Measurements from ENCODE around the gene GPNMB.
"Not testable (repeated sequence)": the region's sequence is repeated elsewhere in the genome, so short reads cannot be mapped to it uniquely, and the experiment has no call there.

GPNMB gene

GRCh38 chr7:23214938-23215337 is 31.6 kb upstream of the GPNMB start:
- Histone ChIP-seq H3K9ac (ENCODE audit: low read depth, low read length) (no peak overlapping the region), H3K4me1 (ENCODE audit: insufficient read depth, low read length) (no peaks in the 10 kb centered on the region), H3K36me3 (ENCODE audit: insufficient read depth, low read length) (no peaks in the 10 kb centered on the region), H3K9me3 (ENCODE audit: control insufficient read depth, insufficient read depth, low read length) (no peaks in the 10 kb centered on the region)

- Histone ChIP-seq H3K4me1 (ENCODE audit: insufficient read depth, low read length) (peaks cover 7% of the 10 kb centered on the region), H3K36me3 (ENCODE audit: insufficient read depth, low read length) (no peaks in the 10 kb centered on the region), H3K9ac (ENCODE audit: low read depth, low read length) (no peak overlapping the region), H3K9me3 (ENCODE audit: control insufficient read depth, insufficient read depth, low read length) (no peaks in the 10 kb centered on the region)
Observed at GRCh38 chr7:23216021-23216420, 30.6 kb upstream of the GPNMB start.

GRCh38 chr7:23218196-23218595 is 28.4 kb upstream of the GPNMB start:
- Histone ChIP-seq H3K36me3 (ENCODE audit: insufficient read depth, low read length) (no peaks in the 10 kb centered on the region), H3K9ac (ENCODE audit: low read depth, low read length) (no peak overlapping the region), H3K4me1 (ENCODE audit: insufficient read depth, low read length) (peaks cover 8% of the 10 kb centered on the region), H3K9me3 (ENCODE audit: control insufficient read depth, insufficient read depth, low read length) (no peaks in the 10 kb centered on the region)

- Histone ChIP-seq H3K9ac (ENCODE audit: low read depth, low read length) (no peak overlapping the region), H3K36me3 (ENCODE audit: insufficient read depth, low read length) (no peaks in the 10 kb centered on the region), H3K9me3 (ENCODE audit: control insufficient read depth, insufficient read depth, low read length) (no peaks in the 10 kb centered on the region), H3K4me1 (ENCODE audit: insufficient read depth, low read length) (peaks cover 8% of the 10 kb centered on the region)
Observed at GRCh38 chr7:23220690-23221305, 25.8 kb upstream of the GPNMB start.

- peaks cover 8% of the 10 kb centered on the region for H3K4me1 ChIP-seq (ENCODE audit: insufficient read depth, low read length)
- no peaks in the 10 kb centered on the region for H3K9me3 ChIP-seq (ENCODE audit: control insufficient read depth, insufficient read depth, low read length)
Observed at GRCh38 chr7:23222439-23223030, 24.0 kb upstream of the GPNMB start.

GRCh38 chr7:23224364-23224763 is 22.2 kb upstream of the GPNMB start:
- not testable (repeated sequence) for H3K9me3 ChIP-seq (ENCODE audit: control insufficient read depth, insufficient read depth, low read length); H3K36me3 ChIP-seq (ENCODE audit: insufficient read depth, low read length); H3K9ac ChIP-seq (ENCODE audit: low read depth, low read length); H3K4me1 ChIP-seq (ENCODE audit: insufficient read depth, low read length)

More at GRCh38 chr7:23222439-23223030, 24.0 kb upstream of the GPNMB start:
- H3K36me3 ChIP-seq (ENCODE audit: insufficient read depth, low read length): no peaks in the 10 kb centered on the region
- no peak overlapping the region for H3K9ac ChIP-seq (ENCODE audit: low read depth, low read length)

- no peaks in the 10 kb centered on the region for H3K4me1 ChIP-seq (ENCODE audit: insufficient read depth, low read length)
- no peaks in the 10 kb centered on the region for H3K36me3 ChIP-seq (ENCODE audit: insufficient read depth, low read length)
- no peaks in the 10 kb centered on the region for H3K9me3 ChIP-seq (ENCODE audit: control insufficient read depth, insufficient read depth, low read length)
- H3K9ac ChIP-seq (ENCODE audit: low read depth, low read length): no peak overlapping the region
Observed at GRCh38 chr7:23226844-23227450, 19.6 kb upstream of the GPNMB start.

- H3K9me3 ChIP-seq (ENCODE audit: control insufficient read depth, insufficient read depth, low read length): no peaks in the 10 kb centered on the region
- no peaks in the 10 kb centered on the region for H3K36me3 ChIP-seq (ENCODE audit: insufficient read depth, low read length)
- no peak overlapping the region for H3K9ac ChIP-seq (ENCODE audit: low read depth, low read length)
- no peaks in the 10 kb centered on the region for H3K4me1 ChIP-seq (ENCODE audit: insufficient read depth, low read length)
Observed at GRCh38 chr7:23228412-23228811, 18.2 kb upstream of the GPNMB start.

- Histone ChIP-seq H3K9me3 (ENCODE audit: control insufficient read depth, insufficient read depth, low read length) (no peaks in the 10 kb centered on the region), H3K36me3 (ENCODE audit: insufficient read depth, low read length) (no peaks in the 10 kb centered on the region), H3K9ac (ENCODE audit: low read depth, low read length) (no peak overlapping the region), H3K4me1 (ENCODE audit: insufficient read depth, low read length) (no peaks in the 10 kb centered on the region)
Observed at GRCh38 chr7:23230641-23231101, 15.9 kb upstream of the GPNMB start.

GRCh38 chr7:23232966-23233365 is 13.6 kb upstream of the GPNMB start:
- H3K9me3 ChIP-seq (ENCODE audit: control insufficient read depth, insufficient read depth, low read length): no peaks in the 10 kb centered on the region; the same call in 1 of the 2 replicates
- H3K36me3 ChIP-seq (ENCODE audit: insufficient read depth, low read length): no peaks in the 10 kb centered on the region
- H3K4me1 ChIP-seq (ENCODE audit: insufficient read depth, low read length): no peaks in the 10 kb centered on the region
- H3K9ac ChIP-seq (ENCODE audit: low read depth, low read length): no peak overlapping the region

- Histone ChIP-seq H3K9ac (ENCODE audit: low read depth, low read length) (no peak overlapping the region), H3K9me3 (ENCODE audit: control insufficient read depth, insufficient read depth, low read length) (no peaks in the 10 kb centered on the region; the same call in 1 of the 2 replicates), H3K4me1 (ENCODE audit: insufficient read depth, low read length) (no peaks in the 10 kb centered on the region), H3K36me3 (ENCODE audit: insufficient read depth, low read length) (no peaks in the 10 kb centered on the region)
Observed at GRCh38 chr7:23234569-23235296, 11.8 kb upstream of the GPNMB start.

- Histone ChIP-seq H3K36me3 (ENCODE audit: insufficient read depth, low read length) (no peaks in the 10 kb centered on the region), H3K9ac (ENCODE audit: low read depth, low read length) (no peak overlapping the region), H3K9me3 (ENCODE audit: control insufficient read depth, insufficient read depth, low read length) (no peaks in the 10 kb centered on the region; the same call in 1 of the 2 replicates), H3K4me1 (ENCODE audit: insufficient read depth, low read length) (no peaks in the 10 kb centered on the region)
Observed at GRCh38 chr7:23235813-23236221, 10.8 kb upstream of the GPNMB start.

GRCh38 chr7:23237000-23237399 is 9.6 kb upstream of the GPNMB start:
- Histone ChIP-seq H3K36me3 (ENCODE audit: insufficient read depth, low read length) (no peaks in the 10 kb centered on the region), H3K9ac (ENCODE audit: low read depth, low read length) (no peak overlapping the region), H3K4me1 (ENCODE audit: insufficient read depth, low read length) (no peaks in the 10 kb centered on the region), H3K9me3 (ENCODE audit: control insufficient read depth, insufficient read depth, low read length) (no peaks in the 10 kb centered on the region; the same call in 1 of the 2 replicates)

- H3K9me3 ChIP-seq (ENCODE audit: control insufficient read depth, insufficient read depth, low read length): no peaks in the 10 kb centered on the region; the same call in 1 of the 2 replicates
- no peak overlapping the region for H3K9ac ChIP-seq (ENCODE audit: low read depth, low read length)
- H3K4me1 ChIP-seq (ENCODE audit: insufficient read depth, low read length): no peaks in the 10 kb centered on the region
- H3K36me3 ChIP-seq (ENCODE audit: insufficient read depth, low read length): no peaks in the 10 kb centered on the region
Observed at GRCh38 chr7:23238983-23239652, 7.5 kb upstream of the GPNMB start.

Data from ES-I3 (cell line).